KMS-11 (cell line): ENCODE results near the gene SF3B1.

ENCODE experiments used
- H2AFZ ChIP-seq: fragments of 200-600 bp; sonication (generic); 2 replicates; pipeline ENCODE4 v1.6.1; 2016; ENCODE audit warnings: antibody characterized with exemption, mixed run types, low read depth
- H3K27ac ChIP-seq: fragments of 200-600 bp; sonication (generic); 2 replicates; pipeline ENCODE4 v1.6.1; 2016; ENCODE audit warnings: mild to moderate bottlenecking, mixed run types
- H3K27me3 ChIP-seq: fragments of 200-600 bp; sonication (generic); 2 replicates; pipeline ENCODE4 v1.6.1; 2017; ENCODE audit warnings: mild to moderate bottlenecking, low read depth, mixed run types, moderate library complexity; ENCODE audit not compliant: insufficient read depth
- H3K36me3 ChIP-seq: fragments of 200-600 bp; sonication (generic); 2 replicates; pipeline ENCODE4 v1.6.1; 2017; ENCODE audit warnings: mild to moderate bottlenecking, mixed run types; ENCODE audit not compliant: insufficient read depth
- H3K4me1 ChIP-seq: fragments of 200-600 bp; sonication (generic); 2 replicates; pipeline ENCODE4 v1.6.1; 2016; ENCODE audit warnings: mild to moderate bottlenecking, low read depth, mixed run types; ENCODE audit not compliant: poor library complexity, severe bottlenecking
- H3K4me2 ChIP-seq: fragments of 200-600 bp; sonication (generic); 2 replicates; pipeline ENCODE4 v1.7.0; 2016; ENCODE audit warnings: mild to moderate bottlenecking, mixed run types
- H3K4me3 ChIP-seq: fragments of 200-600 bp; sonication (generic); IDR thresholded peaks from 2 replicates; pipeline ENCODE4 v1.6.1; 2017; ENCODE audit warnings: low read depth, low read length, mixed read lengths; ENCODE audit not compliant: insufficient read depth
- H3K79me2 ChIP-seq: fragments of 200-600 bp; sonication (generic); 2 replicates; pipeline ENCODE4 v1.6.1; 2016; ENCODE audit warnings: low read depth, mixed run types; ENCODE audit not compliant: insufficient read depth
- H3K9ac ChIP-seq: fragments of 200-600 bp; sonication (generic); 2 replicates; pipeline ENCODE4 v1.6.1; 2016; ENCODE audit warnings: mild to moderate bottlenecking, mixed run types
- H4K20me1 ChIP-seq: fragments of 200-600 bp; sonication (generic); 2 replicates; pipeline ENCODE4 v1.6.1; 2016; ENCODE audit warnings: mild to moderate bottlenecking, mixed run types; ENCODE audit not compliant: insufficient read depth
- CTCF ChIP-seq: fragments of 200-600 bp; sonication (generic); conservative IDR thresholded peaks from 2 replicates; pipeline ENCODE4 v1.6.1; 2017; ENCODE audit warnings: low read depth, mild to moderate bottlenecking, antibody characterized with exemption, low read length, moderate library complexity, mixed read lengths

The SF3B1 gene

GRCh38 chr2:197431858-197432257 is 3.0 kb downstream of the SF3B1 start:
- Histone ChIP-seq H3K4me1 (peaks cover 72% of the 10 kb centered on the region), H3K27ac (no peak overlapping the region), H3K36me3 (peaks cover 7% of the 10 kb centered on the region; the same call in 1 of the 2 replicates), H3K9ac (no peak overlapping the region), H3K79me2 (peaks cover 84% of the 10 kb centered on the region), H2AFZ (no peak overlapping the region), H3K4me2 (peak overlapping the region; percentile 97; the same call in 1 of the 2 replicates), H3K27me3 (no peaks in the 10 kb centered on the region), H3K4me3 (no peak overlapping the region), H4K20me1 (peaks cover 48% of the 10 kb centered on the region)
- no peak for TF ChIP-seq CTCF

GRCh38 chr2:197427986-197428385 is 6.8 kb downstream of the SF3B1 start:
- Histone ChIP-seq H2AFZ (no peak overlapping the region), H3K4me1 (peaks cover 62% of the 10 kb centered on the region), H3K9ac (no peak overlapping the region), H3K27ac (no peak overlapping the region), H3K4me3 (no peak overlapping the region), H4K20me1 (peaks cover 73% of the 10 kb centered on the region), H3K4me2 (no peak overlapping the region), H3K79me2 (peaks cover 100% of the 10 kb centered on the region), H3K27me3 (no peaks in the 10 kb centered on the region), H3K36me3 (peaks cover 7% of the 10 kb centered on the region; the same call in 1 of the 2 replicates)
- no peak for TF ChIP-seq CTCF

GRCh38 chr2:197426723-197427603 is 7.9 kb downstream of the SF3B1 start:
- H3K36me3 ChIP-seq, result peaks cover 7% of the 10 kb centered on the region; the same call in 1 of the 2 replicates
- H3K4me1 ChIP-seq, result peaks cover 52% of the 10 kb centered on the region
- H2AFZ ChIP-seq, result no peak overlapping the region
- no peak overlapping the region; the same call in 1 of the 2 replicates for H3K27ac ChIP-seq
- H3K27me3 ChIP-seq, result no peaks in the 10 kb centered on the region
- H4K20me1 ChIP-seq, result peaks cover 73% of the 10 kb centered on the region
- no peak overlapping the region for H3K4me2 ChIP-seq
- TF ChIP-seq CTCF, result no peak
- H3K79me2 ChIP-seq, result peaks cover 98% of the 10 kb centered on the region
- no peak overlapping the region for H3K9ac ChIP-seq
- no peak overlapping the region for H3K4me3 ChIP-seq

- H3K4me1 ChIP-seq, result peaks cover 41% of the 10 kb centered on the region
- no peaks in the 10 kb centered on the region for H3K27me3 ChIP-seq
- no peak overlapping the region for H3K4me3 ChIP-seq
- no peak overlapping the region for H3K27ac ChIP-seq
- H4K20me1 ChIP-seq, result peaks cover 59% of the 10 kb centered on the region
- H3K4me2 ChIP-seq, result no peak overlapping the region
- no peak overlapping the region for H3K9ac ChIP-seq
- H3K36me3 ChIP-seq, result peaks cover 12% of the 10 kb centered on the region; the same call in 1 of the 2 replicates
- H3K79me2 ChIP-seq, result peaks cover 96% of the 10 kb centered on the region
- no peak for TF ChIP-seq CTCF
- no peak overlapping the region for H2AFZ ChIP-seq
Measured at GRCh38 chr2:197425550-197425949, 9.3 kb downstream of the SF3B1 start.
